Keratinocyte (primary cell): ENCODE data around the gene ACOT7.

Source experiments
- CTCF ChIP-seq, 3 experiments: IDR thresholded peaks in 1 of 3; conservative IDR thresholded peaks in 1 of 3; optimal IDR thresholded peaks in 1 of 3; 2 replicates in 2 of 3; 3 replicates in 1 of 3; pipeline versions ENCODE3 to v1.5.1; 2011; ENCODE audit warnings: low read length in 3 of 3, mild to moderate bottlenecking in 3 of 3, moderate library complexity in 2 of 3, control low read depth in 1 of 3, inconsistent platforms in 1 of 3; ENCODE audit not compliant: insufficient read depth in 2 of 3; ENCODE audit errors: extremely low read depth in 1 of 3
- EZH2 ChIP-seq: IDR thresholded peaks from one replicate; pipeline ENCODE4 v1.6.1; 2012; ENCODE audit warnings: inconsistent platforms, mild to moderate bottlenecking, low read length, moderate library complexity

- TF ChIP-seq CTCF (optimal IDR thresholded peaks at IDR 0.05 in 1 of 3, IDR thresholded peaks at IDR 0.05 in 1 of 3, conservative IDR thresholded peaks at IDR 0.05 in 1 of 3; ENCODE audit: extremely low read depth in 1 of 3, insufficient read depth in 2 of 3, low read length in 3 of 3) (no peak), EZH2 (no peak)
These were observed 120.1 kb downstream of the ACOT7 start for GRCh38 chr1:6273380-6273891.
